PFSK-1 (cell line): Measurements from ENCODE around the gene CD22.

ENCODE experiments used
- FOXP2 ChIP-seq: optimal IDR thresholded peaks from 2 replicates; pipeline ENCODE3; 2011; ENCODE audit warnings: borderline replicate concordance, control low read depth, inconsistent platforms; ENCODE audit not compliant: insufficient read depth; ENCODE audit errors: extremely low read length, extremely low read depth
- POLR2AphosphoS5 ChIP-seq: IDR thresholded peaks from 2 replicates; pipeline ENCODE4 v1.6.1; 2012; ENCODE audit warnings: low read depth, mild to moderate bottlenecking, control low read depth, low read length, moderate library complexity
- SIN3A ChIP-seq: IDR thresholded peaks from 2 replicates; pipeline ENCODE4 v1.6.1; 2012; ENCODE audit warnings: mild to moderate bottlenecking, low read length, moderate library complexity, borderline replicate concordance; ENCODE audit not compliant: insufficient read depth
- TAF1 ChIP-seq: IDR thresholded peaks from 2 replicates; pipeline ENCODE4 v1.6.1; 2012; ENCODE audit warnings: low read length, control low read depth, borderline replicate concordance; ENCODE audit not compliant: insufficient read depth
- TF ChIP-seq, protein P1 (sequence below), 2 experiments: IDR thresholded peaks; 2 replicates each; pipeline versions ENCODE4 v1.6.1 to v1.8.0; 2011 to 2012; ENCODE audit warnings: low read depth in 2 of 2, low read length in 2 of 2, control low read depth in 1 of 2, inconsistent platforms in 1 of 2, mild to moderate bottlenecking in 1 of 2, moderate library complexity in 1 of 2; ENCODE audit not compliant: insufficient read depth in 1 of 2

The CD22 gene

DNA sequence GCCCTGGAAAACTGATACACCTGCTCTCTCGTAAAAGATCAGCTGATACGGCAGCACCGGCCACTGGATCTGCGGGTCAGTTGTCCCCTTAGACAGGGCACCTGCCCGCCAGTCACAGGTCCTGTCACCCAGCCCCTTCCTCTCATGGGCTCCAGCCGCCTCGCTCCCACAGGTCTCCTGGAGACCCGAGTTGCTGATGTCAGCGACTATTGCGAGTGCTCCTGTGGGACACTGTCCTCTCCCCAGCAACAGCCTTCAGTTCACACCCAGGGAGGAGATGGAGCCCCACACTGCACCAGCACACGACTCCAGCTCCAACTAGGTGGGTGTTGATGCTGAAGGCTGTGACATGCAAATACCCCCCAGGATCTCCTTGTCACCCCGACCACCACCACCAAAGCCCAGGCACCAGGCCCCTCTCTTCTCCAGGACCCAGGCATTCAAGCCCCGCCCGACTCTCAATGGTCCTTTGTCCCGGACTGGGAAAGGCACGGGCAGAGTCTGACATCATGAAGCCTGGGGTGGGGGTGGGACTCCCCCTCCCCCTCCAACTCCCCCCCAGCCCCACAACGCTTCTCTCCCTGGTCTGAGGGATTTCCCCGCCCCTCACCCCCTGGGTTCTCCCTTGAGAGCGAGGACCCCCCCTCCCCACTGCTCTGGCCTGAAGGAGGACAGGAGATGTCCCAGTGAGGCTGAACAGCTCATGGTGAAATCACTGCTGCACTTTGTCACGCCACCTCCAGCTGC is 38.4 kb upstream of the CD22 start:
- no peak for TF ChIP-seq TAF1
- TF ChIP-seq SIN3A, result no peak
- TF ChIP-seq FOXP2, result no peak
- TF ChIP-seq, protein P1, sequence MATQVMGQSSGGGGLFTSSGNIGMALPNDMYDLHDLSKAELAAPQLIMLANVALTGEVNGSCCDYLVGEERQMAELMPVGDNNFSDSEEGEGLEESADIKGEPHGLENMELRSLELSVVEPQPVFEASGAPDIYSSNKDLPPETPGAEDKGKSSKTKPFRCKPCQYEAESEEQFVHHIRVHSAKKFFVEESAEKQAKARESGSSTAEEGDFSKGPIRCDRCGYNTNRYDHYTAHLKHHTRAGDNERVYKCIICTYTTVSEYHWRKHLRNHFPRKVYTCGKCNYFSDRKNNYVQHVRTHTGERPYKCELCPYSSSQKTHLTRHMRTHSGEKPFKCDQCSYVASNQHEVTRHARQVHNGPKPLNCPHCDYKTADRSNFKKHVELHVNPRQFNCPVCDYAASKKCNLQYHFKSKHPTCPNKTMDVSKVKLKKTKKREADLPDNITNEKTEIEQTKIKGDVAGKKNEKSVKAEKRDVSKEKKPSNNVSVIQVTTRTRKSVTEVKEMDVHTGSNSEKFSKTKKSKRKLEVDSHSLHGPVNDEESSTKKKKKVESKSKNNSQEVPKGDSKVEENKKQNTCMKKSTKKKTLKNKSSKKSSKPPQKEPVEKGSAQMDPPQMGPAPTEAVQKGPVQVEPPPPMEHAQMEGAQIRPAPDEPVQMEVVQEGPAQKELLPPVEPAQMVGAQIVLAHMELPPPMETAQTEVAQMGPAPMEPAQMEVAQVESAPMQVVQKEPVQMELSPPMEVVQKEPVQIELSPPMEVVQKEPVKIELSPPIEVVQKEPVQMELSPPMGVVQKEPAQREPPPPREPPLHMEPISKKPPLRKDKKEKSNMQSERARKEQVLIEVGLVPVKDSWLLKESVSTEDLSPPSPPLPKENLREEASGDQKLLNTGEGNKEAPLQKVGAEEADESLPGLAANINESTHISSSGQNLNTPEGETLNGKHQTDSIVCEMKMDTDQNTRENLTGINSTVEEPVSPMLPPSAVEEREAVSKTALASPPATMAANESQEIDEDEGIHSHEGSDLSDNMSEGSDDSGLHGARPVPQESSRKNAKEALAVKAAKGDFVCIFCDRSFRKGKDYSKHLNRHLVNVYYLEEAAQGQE (IDR thresholded peaks at IDR 0.05; ENCODE audit: insufficient read depth in 1 of 2, low read depth in 2 of 2, low read length in 2 of 2), result no peak
- TF ChIP-seq POLR2AphosphoS5, result no peak

DNA sequence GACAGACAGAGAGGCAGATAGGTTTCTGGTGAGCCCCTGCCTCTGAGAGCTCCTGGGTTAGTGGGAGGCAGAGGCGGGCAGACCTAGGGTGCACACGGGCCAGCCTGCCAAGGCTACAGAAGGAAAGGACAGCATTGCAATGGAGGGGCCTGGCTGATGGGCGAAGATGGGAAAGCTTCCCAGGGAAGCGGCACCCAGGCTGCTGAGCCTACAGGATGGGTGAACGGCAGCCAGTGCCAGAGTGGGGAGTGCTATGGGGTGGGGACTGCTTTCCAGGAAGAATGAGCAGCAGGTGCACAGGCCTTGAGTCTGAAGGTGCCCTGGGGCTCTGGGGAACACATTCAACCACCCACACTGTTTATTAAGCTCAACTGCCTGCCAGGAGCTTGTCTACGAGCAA is 37.7 kb upstream of the CD22 start:
- TF ChIP-seq POLR2AphosphoS5 (no peak), FOXP2 (no peak), TAF1 (no peak), SIN3A (no peak)
- TF ChIP-seq, protein P1 (IDR thresholded peaks at IDR 0.05; ENCODE audit: insufficient read depth in 1 of 2, low read depth in 2 of 2, low read length in 2 of 2), result no peak

DNA sequence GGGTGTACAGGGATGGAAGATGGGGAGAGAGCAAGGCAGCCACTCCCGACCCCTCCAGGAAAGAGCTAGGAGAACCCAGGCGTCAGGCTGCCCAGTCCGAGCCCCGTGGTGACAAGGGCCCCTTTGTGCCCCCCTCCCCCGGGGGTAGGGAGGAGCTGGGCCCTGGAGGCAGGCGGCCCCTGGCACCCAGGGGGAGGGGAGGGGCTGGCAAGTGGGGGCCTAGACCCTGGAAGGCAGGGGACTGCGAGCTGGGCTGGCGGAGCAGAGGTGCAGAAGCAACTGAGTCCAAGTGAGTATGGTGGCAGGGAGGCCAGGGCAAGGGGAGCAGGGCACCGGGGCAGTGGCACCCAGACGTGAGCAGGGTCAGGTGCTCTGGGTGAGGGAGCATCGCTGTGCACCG is 37.1 kb upstream of the CD22 start, which contains the start of gene MAG:
Gene MAG, plus strand, starts transcription at position 246 of the 400 bp plus-strand sequence. CDS start 3,248 bp downstream, outside the sequence.
- TF ChIP-seq POLR2AphosphoS5 (no peak), SIN3A (no peak)

DNA sequence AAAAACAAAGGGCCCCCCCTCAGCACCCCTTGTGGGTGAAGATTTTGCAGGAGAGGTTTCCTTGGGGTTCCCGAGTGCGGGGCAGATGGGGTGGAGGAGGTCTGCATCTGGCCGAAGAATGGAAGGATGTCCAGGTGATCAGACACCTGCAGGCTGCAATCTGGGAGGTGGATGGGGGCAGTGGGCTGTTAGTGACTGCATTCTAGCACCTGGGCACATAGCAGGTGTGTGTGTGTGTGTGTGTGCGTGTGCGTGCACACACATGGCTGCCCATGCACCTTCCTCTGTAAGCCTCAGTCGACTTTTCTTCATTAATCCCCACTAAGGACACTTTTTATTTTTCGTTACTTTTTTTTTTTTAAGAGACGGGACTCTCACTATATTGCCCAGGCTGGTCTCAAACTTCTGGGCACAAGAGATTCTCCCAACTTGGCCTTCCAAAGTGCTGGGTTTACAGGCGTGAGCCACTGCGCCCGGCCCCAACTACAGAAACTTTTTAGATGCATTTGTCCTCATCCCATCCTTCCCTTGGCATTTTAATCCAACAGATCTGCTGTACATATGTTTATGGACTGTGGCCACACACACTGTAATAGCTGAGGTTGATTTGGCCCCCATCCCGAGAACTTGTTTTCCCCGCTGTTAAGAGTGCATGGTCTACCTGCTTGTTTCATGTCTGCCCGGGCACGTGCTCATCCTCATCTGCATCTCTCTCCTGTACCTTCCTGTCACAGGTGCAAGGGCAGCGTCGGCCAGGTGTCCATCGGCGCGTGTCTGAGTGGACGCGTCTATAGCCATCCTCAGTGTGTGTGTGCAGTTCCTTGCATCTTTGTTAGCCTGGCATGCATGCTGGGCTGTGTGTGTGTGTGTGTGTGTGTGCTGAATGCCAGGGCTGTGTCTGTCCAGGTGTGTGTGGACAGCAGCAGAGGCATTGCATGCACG is 36.3 kb upstream of the CD22 start:
- no peak for TF ChIP-seq POLR2AphosphoS5
- TF ChIP-seq TAF1, result no peak
- TF ChIP-seq FOXP2, result no peak
- no peak for TF ChIP-seq SIN3A
- TF ChIP-seq, protein P1 (IDR thresholded peaks at IDR 0.05; ENCODE audit: insufficient read depth in 1 of 2, low read depth in 2 of 2, low read length in 2 of 2), result no peak

DNA sequence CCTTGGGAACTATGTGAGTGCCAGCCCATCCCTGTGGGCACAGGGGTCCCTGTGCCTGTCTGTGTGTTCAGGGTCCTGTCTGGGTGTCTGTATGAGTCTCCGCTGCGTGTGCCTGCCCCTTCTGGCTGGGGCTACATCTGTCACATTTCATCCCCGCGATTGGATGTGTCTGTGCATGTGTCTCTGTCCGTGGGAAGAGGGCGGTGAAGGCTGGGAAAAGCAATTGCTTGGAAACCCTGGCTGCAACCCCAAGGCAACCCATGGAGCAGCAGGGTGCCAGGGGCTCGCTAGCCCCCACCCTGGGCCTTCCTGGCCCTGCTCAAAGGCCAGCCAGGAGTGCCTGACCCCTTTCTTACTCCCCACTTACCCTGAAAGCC is 35.6 kb upstream of the CD22 start:
- no peak for TF ChIP-seq POLR2AphosphoS5
- TF ChIP-seq TAF1, result no peak
- TF ChIP-seq SIN3A, result no peak
- TF ChIP-seq, protein P1 (IDR thresholded peaks at IDR 0.05; ENCODE audit: insufficient read depth in 1 of 2, low read depth in 2 of 2, low read length in 2 of 2), result no peak
- TF ChIP-seq FOXP2, result no peak
